ENCODE results near the gene PDPK1.

The PDPK1 gene

GRCh38 chr16:2585651-2586081 lies 47.8 kb downstream of the PDPK1 start:
- no peak for DNase-seq (ENCODE audit: extremely low spot score)
- CTCF ChIA-PET, result no interaction called here
- TF ChIP-seq, protein P1, sequence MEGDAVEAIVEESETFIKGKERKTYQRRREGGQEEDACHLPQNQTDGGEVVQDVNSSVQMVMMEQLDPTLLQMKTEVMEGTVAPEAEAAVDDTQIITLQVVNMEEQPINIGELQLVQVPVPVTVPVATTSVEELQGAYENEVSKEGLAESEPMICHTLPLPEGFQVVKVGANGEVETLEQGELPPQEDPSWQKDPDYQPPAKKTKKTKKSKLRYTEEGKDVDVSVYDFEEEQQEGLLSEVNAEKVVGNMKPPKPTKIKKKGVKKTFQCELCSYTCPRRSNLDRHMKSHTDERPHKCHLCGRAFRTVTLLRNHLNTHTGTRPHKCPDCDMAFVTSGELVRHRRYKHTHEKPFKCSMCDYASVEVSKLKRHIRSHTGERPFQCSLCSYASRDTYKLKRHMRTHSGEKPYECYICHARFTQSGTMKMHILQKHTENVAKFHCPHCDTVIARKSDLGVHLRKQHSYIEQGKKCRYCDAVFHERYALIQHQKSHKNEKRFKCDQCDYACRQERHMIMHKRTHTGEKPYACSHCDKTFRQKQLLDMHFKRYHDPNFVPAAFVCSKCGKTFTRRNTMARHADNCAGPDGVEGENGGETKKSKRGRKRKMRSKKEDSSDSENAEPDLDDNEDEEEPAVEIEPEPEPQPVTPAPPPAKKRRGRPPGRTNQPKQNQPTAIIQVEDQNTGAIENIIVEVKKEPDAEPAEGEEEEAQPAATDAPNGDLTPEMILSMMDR (IDR thresholded peaks at IDR 0.05; ENCODE audit: control extremely low read depth, extremely low read depth, low read depth, missing control alignments), result no peak
- POLR2A ChIA-PET, result no interaction called here

DNA sequence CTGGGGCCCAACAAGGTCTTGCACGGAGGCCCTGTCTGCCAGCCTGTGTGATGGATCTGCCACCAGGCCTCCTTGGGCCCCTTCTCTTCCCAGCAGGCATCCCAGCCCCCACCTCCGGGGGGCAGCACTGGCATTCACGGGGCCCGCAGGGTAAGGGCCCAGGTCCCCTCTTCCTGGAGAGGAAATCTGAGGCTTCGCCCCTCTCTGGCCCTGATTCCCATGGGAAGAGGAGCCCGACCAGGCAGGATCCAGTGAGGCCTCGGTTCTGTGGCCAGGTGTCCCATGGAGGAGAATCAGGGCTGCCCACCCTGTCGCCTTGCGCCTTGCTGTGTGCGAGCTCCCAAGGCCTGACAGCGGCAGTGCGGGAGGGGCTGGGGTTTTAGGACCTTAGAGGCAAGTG lies 48.4 kb downstream of the PDPK1 start:
- ChIA-PET CTCF (no interaction called here), POLR2A (no interaction called here)
- DNase-seq (ENCODE audit: extremely low spot score), result peak; percentile 32
- TF ChIP-seq, protein P1 (IDR thresholded peaks at IDR 0.05; ENCODE audit: control extremely low read depth, extremely low read depth, low read depth, missing control alignments), result no peak

- TF ChIP-seq, protein P1 (IDR thresholded peaks at IDR 0.05; ENCODE audit: control extremely low read depth, extremely low read depth, low read depth, missing control alignments), result no peak
- POLR2A ChIA-PET, result no interaction called here
- CTCF ChIA-PET, result interaction anchor here (1.5 kb wide), 1 partner anchor 86 kb away, joined by 3 read pairs; no protein-coding TSS in a partner anchor
- DNase-seq (ENCODE audit: extremely low spot score), result no peak
Observed at GRCh38 chr16:2586901-2587480, 49.2 kb downstream of the PDPK1 start.

GRCh38 chr16:2587891-2588565 lies 50.2 kb downstream of the PDPK1 start:
- CTCF ChIA-PET, result interaction anchor here (1.5 kb wide), 1 partner anchor 87 kb away, joined by 3 read pairs; no protein-coding TSS in a partner anchor
- TF ChIP-seq, protein P1 (IDR thresholded peaks at IDR 0.05; ENCODE audit: control extremely low read depth, extremely low read depth, low read depth, missing control alignments), result no peak
- no peak for DNase-seq (ENCODE audit: extremely low spot score)
- POLR2A ChIA-PET, result no interaction called here

DNA sequence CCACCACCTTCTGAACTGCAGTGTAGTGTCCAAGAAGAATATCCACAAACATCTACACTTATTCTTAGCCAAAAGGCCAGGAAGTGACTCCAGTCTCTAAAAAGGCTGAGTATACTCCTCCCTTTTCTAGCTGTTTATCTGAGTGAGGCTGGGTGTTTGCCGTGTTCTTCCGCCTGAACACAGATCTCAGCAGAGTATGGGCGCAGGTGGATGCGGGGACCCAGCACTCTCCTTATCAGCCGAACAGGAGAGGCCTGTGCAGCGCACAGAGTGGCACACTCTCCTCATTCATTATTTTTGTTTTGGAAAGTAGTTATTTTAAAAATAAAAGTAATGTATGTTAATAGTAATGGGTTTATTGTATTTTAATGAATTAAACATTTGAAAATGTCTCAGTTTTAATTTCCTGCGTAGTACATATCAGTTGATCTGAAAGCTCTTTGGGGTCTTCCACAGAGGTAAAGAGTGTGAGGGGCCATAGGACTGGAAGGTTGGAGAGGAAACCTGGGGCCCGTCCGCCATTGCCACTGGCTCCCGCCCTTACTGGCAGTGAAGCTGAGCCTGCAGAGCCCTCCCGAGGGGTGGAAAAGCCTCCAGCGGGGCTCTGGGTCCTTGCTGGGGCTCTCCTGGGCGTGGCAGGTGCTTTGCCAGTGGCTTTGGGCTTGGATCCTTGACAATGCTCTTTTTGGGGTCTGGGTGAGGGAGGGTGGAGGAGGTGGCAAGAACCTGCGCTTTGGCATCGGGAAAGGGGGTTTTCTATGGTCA lies 53.8 kb downstream of the PDPK1 start:
- POLR2A ChIA-PET, result interaction anchor here (0.7 kb wide), 1 partner anchor 91 kb away, joined by 3 read pairs; the partner anchor contains the start of gene KCTD5
- DNase-seq (ENCODE audit: extremely low spot score), result no peak
- CTCF ChIA-PET, result interaction anchor here (1.4 kb wide), 1 partner anchor 169 kb away, joined by 4 read pairs; no protein-coding TSS in a partner anchor
- TF ChIP-seq, protein P1 (IDR thresholded peaks at IDR 0.05; ENCODE audit: control extremely low read depth, extremely low read depth, low read depth, missing control alignments), result no peak

- CTCF ChIA-PET, result no interaction called here
- TF ChIP-seq, protein P1 (IDR thresholded peaks at IDR 0.05; ENCODE audit: control extremely low read depth, extremely low read depth, low read depth, missing control alignments), result no peak
- POLR2A ChIA-PET, result no interaction called here
- no peak for DNase-seq (ENCODE audit: extremely low spot score)
Observed at GRCh38 chr16:2592786-2593185, 55.0 kb downstream of the PDPK1 start.

Measured in GM10248 (cell line).